GM23338 (cell line): ENCODE results near the gene MFSD2A. TPM values are rescaled to one million over a fixed set of nuclear protein-coding genes. Genes with fewer than 3 reads are reported as not detected.

Experiments used
- ATAC-seq: fragments of 200-7000 bp; cut with Tn5 transposase; 3 replicates; pipeline ENCODE4 v1.9.1; 2020
- DNase-seq: peaks from one replicate; pipeline ENCODE4 v3.0.0-alpha.2; 2015; ENCODE audit warnings: low spot score
- H2AFZ ChIP-seq: fragments of 200-600 bp; sonication (generic); 2 replicates; pipeline ENCODE4 v1.8.0; 2016; ENCODE audit warnings: antibody characterized with exemption, mild to moderate bottlenecking, moderate library complexity
- H3F3A ChIP-seq: fragments of 200-600 bp; sonication (generic); replicated peaks from 2 replicates; pipeline ENCODE4 v1.8.0; 2017; ENCODE audit warnings: antibody characterized with exemption, mixed run types, low read depth
- H3K27ac ChIP-seq: fragments of 200-600 bp; sonication (generic); 2 replicates; pipeline ENCODE4 v1.6.1; 2016; ENCODE audit warnings: low read depth
- H3K27me3 ChIP-seq: fragments of 200-600 bp; sonication (generic); 2 replicates; pipeline ENCODE4 v1.8.0; 2016; ENCODE audit warnings: mild to moderate bottlenecking, mixed run types, moderate library complexity; ENCODE audit not compliant: insufficient read depth
- H3K36me3 ChIP-seq: fragments of 200-600 bp; sonication (generic); 2 replicates; pipeline ENCODE4 v1.8.0; 2016; ENCODE audit warnings: mild to moderate bottlenecking; ENCODE audit not compliant: insufficient read depth
- H3K4me1 ChIP-seq: fragments of 200-600 bp; sonication (generic); 2 replicates; pipeline ENCODE4 v1.8.0; 2016; ENCODE audit warnings: mild to moderate bottlenecking, moderate library complexity; ENCODE audit not compliant: insufficient read depth
- H3K4me2 ChIP-seq: fragments of 200-600 bp; sonication (generic); 2 replicates; pipeline ENCODE4 v1.7.1; 2017; ENCODE audit warnings: mixed run types
- H3K4me3 ChIP-seq: fragments of 200-600 bp; sonication (generic); 2 replicates; pipeline ENCODE4 v1.6.1; 2016; ENCODE audit warnings: mixed run types
- H3K79me2 ChIP-seq: fragments of 200-600 bp; sonication (generic); replicated peaks from 2 replicates; pipeline ENCODE4 v1.8.0; 2017; ENCODE audit warnings: mild to moderate bottlenecking; ENCODE audit not compliant: insufficient read depth
- H3K9me2 ChIP-seq: fragments of 200-600 bp; sonication (generic); 2 replicates; pipeline ENCODE4 v1.8.0; 2017; ENCODE audit not compliant: insufficient read depth
- H4K20me1 ChIP-seq: fragments of 200-600 bp; sonication (generic); replicated peaks from 2 replicates; pipeline ENCODE4 v1.8.0; 2017; ENCODE audit warnings: mild to moderate bottlenecking; ENCODE audit not compliant: insufficient read depth
- H3K27ac Mint-ChIP-seq: 2 replicates; pipeline ENCODE4 v1.8.0; 2020; ENCODE audit warnings: inconsistent platforms, mild to moderate bottlenecking, moderate library complexity, mixed read lengths
- H3K27me3 Mint-ChIP-seq: 3 replicates; pipeline ENCODE4 v1.8.0; 2022; ENCODE audit warnings: low read depth, mild to moderate bottlenecking, moderate library complexity, mixed read lengths, inconsistent platforms; ENCODE audit not compliant: insufficient read depth, poor library complexity
- H3K36me3 Mint-ChIP-seq: 3 replicates; pipeline ENCODE4 v1.8.0; 2021; ENCODE audit warnings: low read depth, mild to moderate bottlenecking, inconsistent platforms, moderate library complexity, mixed read lengths
- H3K4me1 Mint-ChIP-seq: 3 replicates; pipeline ENCODE4 v1.8.0; 2020; ENCODE audit warnings: mild to moderate bottlenecking, inconsistent platforms, mixed read lengths
- H3K4me3 Mint-ChIP-seq: 3 replicates; pipeline ENCODE4 v1.8.0; 2021; ENCODE audit warnings: moderate library complexity, mild to moderate bottlenecking, inconsistent platforms, mixed read lengths
- H3K9me3 Mint-ChIP-seq: 3 replicates; pipeline ENCODE4 v1.8.0; 2020; ENCODE audit warnings: moderate library complexity, mild to moderate bottlenecking, inconsistent platforms, mixed read lengths
- CREB1 ChIP-seq: fragments of 250-450 bp; sonication (Bioruptor Pico); IDR thresholded peaks from 2 replicates; pipeline ENCODE4 v1.5.0; 2020; ENCODE audit warnings: low read depth, mild to moderate bottlenecking, moderate library complexity
- CTCF ChIP-seq, 2 experiments: fragments of 200-600 bp in 1 of 2; sonication (generic) in 1 of 2; conservative IDR thresholded peaks; 2 replicates each; pipeline versions ENCODE4 v1.5.1 to v1.6.1; 2016 to 2017; ENCODE audit warnings: antibody characterized with exemption in 2 of 2, low read depth in 2 of 2, mild to moderate bottlenecking in 2 of 2, moderate library complexity in 1 of 2
- polyA plus RNA-seq: library from polyadenylated mRNA; unstranded; fragments of >200 nt; fragmentation: Nextera tagmentation; extraction: Ambion mirVana; gene quantifications from 2 replicates; pipeline ENCODE4 v1.2.1, GENCODE V29; 2016
- total RNA-seq: library from RNA; depleted of rRNA; stranded (reverse); fragments of >200 nt; shearing (Covaris generic); gene quantifications from 2 replicates; pipeline ENCODE4 v1.2.3, GENCODE V29; 2014
- TF ChIP-seq, protein P1 (sequence below): fragments of 250-450 bp; sonication (Bioruptor Pico); IDR thresholded peaks from 2 replicates; pipeline ENCODE4 v1.5.0; 2020; ENCODE audit warnings: mild to moderate bottlenecking, moderate library complexity

The MFSD2A gene
- total and polyA plus RNA-seq, 2 experiments from 2014 or later: 16.1 to 23.9 TPM

GRCh38 chr1:39949891-39950290, 5.1 kb upstream of the MFSD2A start (continued):
- TF ChIP-seq, protein P1, sequence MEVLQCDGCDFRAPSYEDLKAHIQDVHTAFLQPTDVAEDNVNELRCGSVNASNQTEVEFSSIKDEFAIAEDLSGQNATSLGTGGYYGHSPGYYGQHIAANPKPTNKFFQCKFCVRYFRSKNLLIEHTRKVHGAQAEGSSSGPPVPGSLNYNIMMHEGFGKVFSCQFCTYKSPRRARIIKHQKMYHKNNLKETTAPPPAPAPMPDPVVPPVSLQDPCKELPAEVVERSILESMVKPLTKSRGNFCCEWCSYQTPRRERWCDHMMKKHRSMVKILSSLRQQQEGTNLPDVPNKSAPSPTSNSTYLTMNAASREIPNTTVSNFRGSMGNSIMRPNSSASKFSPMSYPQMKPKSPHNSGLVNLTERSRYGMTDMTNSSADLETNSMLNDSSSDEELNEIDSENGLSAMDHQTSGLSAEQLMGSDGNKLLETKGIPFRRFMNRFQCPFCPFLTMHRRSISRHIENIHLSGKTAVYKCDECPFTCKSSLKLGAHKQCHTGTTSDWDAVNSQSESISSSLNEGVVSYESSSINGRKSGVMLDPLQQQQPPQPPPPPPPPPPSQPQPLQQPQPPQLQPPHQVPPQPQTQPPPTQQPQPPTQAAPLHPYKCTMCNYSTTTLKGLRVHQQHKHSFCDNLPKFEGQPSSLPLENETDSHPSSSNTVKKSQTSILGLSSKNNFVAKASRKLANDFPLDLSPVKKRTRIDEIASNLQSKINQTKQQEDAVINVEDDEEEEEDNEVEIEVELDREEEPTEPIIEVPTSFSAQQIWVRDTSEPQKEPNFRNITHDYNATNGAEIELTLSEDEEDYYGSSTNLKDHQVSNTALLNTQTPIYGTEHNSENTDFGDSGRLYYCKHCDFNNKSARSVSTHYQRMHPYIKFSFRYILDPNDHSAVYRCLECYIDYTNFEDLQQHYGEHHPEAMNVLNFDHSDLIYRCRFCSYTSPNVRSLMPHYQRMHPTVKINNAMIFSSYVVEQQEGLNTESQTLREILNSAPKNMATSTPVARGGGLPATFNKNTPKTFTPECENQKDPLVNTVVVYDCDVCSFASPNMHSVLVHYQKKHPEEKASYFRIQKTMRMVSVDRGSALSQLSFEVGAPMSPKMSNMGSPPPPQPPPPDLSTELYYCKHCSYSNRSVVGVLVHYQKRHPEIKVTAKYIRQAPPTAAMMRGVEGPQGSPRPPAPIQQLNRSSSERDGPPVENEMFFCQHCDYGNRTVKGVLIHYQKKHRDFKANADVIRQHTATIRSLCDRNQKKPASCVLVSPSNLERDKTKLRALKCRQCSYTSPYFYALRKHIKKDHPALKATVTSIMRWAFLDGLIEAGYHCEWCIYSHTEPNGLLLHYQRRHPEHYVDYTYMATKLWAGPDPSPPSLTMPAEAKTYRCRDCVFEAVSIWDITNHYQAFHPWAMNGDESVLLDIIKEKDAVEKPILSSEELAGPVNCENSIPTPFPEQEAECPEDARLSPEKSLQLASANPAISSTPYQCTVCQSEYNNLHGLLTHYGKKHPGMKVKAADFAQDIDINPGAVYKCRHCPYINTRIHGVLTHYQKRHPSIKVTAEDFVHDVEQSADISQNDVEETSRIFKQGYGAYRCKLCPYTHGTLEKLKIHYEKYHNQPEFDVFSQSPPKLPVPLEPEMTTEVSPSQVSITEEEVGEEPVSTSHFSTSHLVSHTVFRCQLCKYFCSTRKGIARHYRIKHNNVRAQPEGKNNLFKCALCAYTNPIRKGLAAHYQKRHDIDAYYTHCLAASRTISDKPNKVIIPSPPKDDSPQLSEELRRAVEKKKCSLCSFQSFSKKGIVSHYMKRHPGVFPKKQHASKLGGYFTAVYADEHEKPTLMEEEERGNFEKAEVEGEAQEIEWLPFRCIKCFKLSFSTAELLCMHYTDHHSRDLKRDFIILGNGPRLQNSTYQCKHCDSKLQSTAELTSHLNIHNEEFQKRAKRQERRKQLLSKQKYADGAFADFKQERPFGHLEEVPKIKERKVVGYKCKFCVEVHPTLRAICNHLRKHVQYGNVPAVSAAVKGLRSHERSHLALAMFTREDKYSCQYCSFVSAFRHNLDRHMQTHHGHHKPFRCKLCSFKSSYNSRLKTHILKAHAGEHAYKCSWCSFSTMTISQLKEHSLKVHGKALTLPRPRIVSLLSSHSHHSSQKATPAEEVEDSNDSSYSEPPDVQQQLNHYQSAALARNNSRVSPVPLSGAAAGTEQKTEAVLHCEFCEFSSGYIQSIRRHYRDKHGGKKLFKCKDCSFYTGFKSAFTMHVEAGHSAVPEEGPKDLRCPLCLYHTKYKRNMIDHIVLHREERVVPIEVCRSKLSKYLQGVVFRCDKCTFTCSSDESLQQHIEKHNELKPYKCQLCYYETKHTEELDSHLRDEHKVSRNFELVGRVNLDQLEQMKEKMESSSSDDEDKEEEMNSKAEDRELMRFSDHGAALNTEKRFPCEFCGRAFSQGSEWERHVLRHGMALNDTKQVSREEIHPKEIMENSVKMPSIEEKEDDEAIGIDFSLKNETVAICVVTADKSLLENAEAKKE: no peak

- H3K4me3 ChIP-seq: no peak overlapping the region
- H3K36me3 ChIP-seq: peaks cover under 1% of the 10 kb centered on the region; the same call in 1 of the 2 replicates
- no peak overlapping the region for H2AFZ ChIP-seq
- Mint-ChIP-seq H3K27me3 (peaks cover 27% of the 10 kb centered on the region), H3K9me3 (peaks cover 4% of the 10 kb centered on the region; the same call in 1 of the 3 replicates), H3K4me1 (peaks cover 24% of the 10 kb centered on the region), H3K4me3 (no peak overlapping the region), H3K27ac (no peak overlapping the region), H3K36me3 (peaks cover 1% of the 10 kb centered on the region)
- no peak overlapping the region for H3K27ac ChIP-seq
- H3K79me2 ChIP-seq: peaks cover 15% of the 10 kb centered on the region
- no peaks in the 10 kb centered on the region for H3F3A ChIP-seq
- H3K4me1 ChIP-seq: peaks cover 29% of the 10 kb centered on the region
- no peak overlapping the region for H3K4me2 ChIP-seq
- H3K9me2 ChIP-seq: no peaks in the 10 kb centered on the region
- peaks cover 22% of the 10 kb centered on the region for H3K27me3 ChIP-seq
- TF ChIP-seq CTCF (conservative IDR thresholded peaks at IDR 0.05; ENCODE audit: low read depth in 2 of 2): no peak
- TF ChIP-seq CREB1 (CRISPR knock-in tag): no peak
- DNase-seq: no peak
- no peaks in the 10 kb centered on the region; the same call in none of the 2 replicates for H4K20me1 ChIP-seq
- no peak for ATAC-seq
Measured at GRCh38 chr1:39951926-39952325, 3.0 kb upstream of the MFSD2A start.
